Measurements from ENCODE around the gene TSHR.
A peak's percentile ranks its signal among the peaks of the same experiment; 100 is the strongest.

The TSHR gene

GRCh38 chr14:81144824-81145603 is 189.6 kb downstream of the TSHR start:
- no peak for DNase-seq

GRCh38 chr14:81147140-81147897 is 191.9 kb downstream of the TSHR start:
- no peak for DNase-seq

- DNase-seq, result no peak
Measured at GRCh38 chr14:81148635-81149034, 193.2 kb downstream of the TSHR start.

- no peak for DNase-seq
Measured at GRCh38 chr14:81153187-81153586, 197.8 kb downstream of the TSHR start.

- no peak for DNase-seq
Measured at GRCh38 chr14:81157431-81157830, 202.0 kb downstream of the TSHR start.

GRCh38 chr14:81161088-81161487 is 205.7 kb downstream of the TSHR start:
- no peak for DNase-seq

- no peak for DNase-seq
Measured at GRCh38 chr14:81161749-81162148, 206.3 kb downstream of the TSHR start.

- peak; percentile 18 for DNase-seq
Measured at GRCh38 chr14:81162941-81163340, 207.5 kb downstream of the TSHR start.

GRCh38 chr14:81164167-81164774 is 208.8 kb downstream of the TSHR start:
- DNase-seq, result peak; percentile 73

GRCh38 chr14:81165188-81165587 is 209.8 kb downstream of the TSHR start:
- DNase-seq, result no peak

- DNase-seq, result no peak
Measured at GRCh38 chr14:81166121-81166520, 210.7 kb downstream of the TSHR start.

- DNase-seq, result no peak
Measured at GRCh38 chr14:81169267-81169666, 213.8 kb downstream of the TSHR start.

- peak; percentile 17 for DNase-seq
Measured at GRCh38 chr14:81169711-81170103, 214.3 kb downstream of the TSHR start.

GRCh38 chr14:81170104-81170828 is 214.8 kb downstream of the TSHR start:
- peak; percentile 82 for DNase-seq

GRCh38 chr14:81170829-81171195 is 215.4 kb downstream of the TSHR start:
- DNase-seq, result no peak

GRCh38 chr14:81172353-81172752 is 216.9 kb downstream of the TSHR start:
- DNase-seq, result peak; percentile 9

GRCh38 chr14:81172881-81173280 is 217.5 kb downstream of the TSHR start:
- no peak for DNase-seq

- DNase-seq, result no peak
Measured at GRCh38 chr14:81176241-81176640, 220.8 kb downstream of the TSHR start.

GRCh38 chr14:81177225-81177624 is 221.8 kb downstream of the TSHR start:
- no peak for DNase-seq

- no peak for DNase-seq
Measured at GRCh38 chr14:81178063-81178462, 222.6 kb downstream of the TSHR start.

GRCh38 chr14:81179631-81180030 is 224.2 kb downstream of the TSHR start:
- no peak for DNase-seq

GRCh38 chr14:81187832-81188522 is 232.6 kb downstream of the TSHR start:
- DNase-seq, result no peak

- DNase-seq, result no peak
Measured at GRCh38 chr14:81192594-81192993, 237.2 kb downstream of the TSHR start.
